OCI-LY7 (cell line): Measurements from ENCODE around the gene ENOX2.

ENCODE experiments used
- EZH2phosphoT487 ChIP-seq: fragments of 200-600 bp; sonication (generic); IDR thresholded peaks from 2 replicates; pipeline ENCODE4 v1.6.1; 2018; ENCODE audit warnings: low read depth, borderline replicate concordance, mild to moderate bottlenecking, mixed run types, antibody characterized with exemption, low read length, moderate library complexity, mixed read lengths
- TF ChIP-seq, protein P1 (sequence below): fragments of 200-600 bp; sonication (generic); conservative IDR thresholded peaks from 2 replicates; pipeline ENCODE4 v1.5.1; 2014; ENCODE audit warnings: mild to moderate bottlenecking, antibody characterized with exemption, low read length, moderate library complexity, mixed read lengths

DNA sequence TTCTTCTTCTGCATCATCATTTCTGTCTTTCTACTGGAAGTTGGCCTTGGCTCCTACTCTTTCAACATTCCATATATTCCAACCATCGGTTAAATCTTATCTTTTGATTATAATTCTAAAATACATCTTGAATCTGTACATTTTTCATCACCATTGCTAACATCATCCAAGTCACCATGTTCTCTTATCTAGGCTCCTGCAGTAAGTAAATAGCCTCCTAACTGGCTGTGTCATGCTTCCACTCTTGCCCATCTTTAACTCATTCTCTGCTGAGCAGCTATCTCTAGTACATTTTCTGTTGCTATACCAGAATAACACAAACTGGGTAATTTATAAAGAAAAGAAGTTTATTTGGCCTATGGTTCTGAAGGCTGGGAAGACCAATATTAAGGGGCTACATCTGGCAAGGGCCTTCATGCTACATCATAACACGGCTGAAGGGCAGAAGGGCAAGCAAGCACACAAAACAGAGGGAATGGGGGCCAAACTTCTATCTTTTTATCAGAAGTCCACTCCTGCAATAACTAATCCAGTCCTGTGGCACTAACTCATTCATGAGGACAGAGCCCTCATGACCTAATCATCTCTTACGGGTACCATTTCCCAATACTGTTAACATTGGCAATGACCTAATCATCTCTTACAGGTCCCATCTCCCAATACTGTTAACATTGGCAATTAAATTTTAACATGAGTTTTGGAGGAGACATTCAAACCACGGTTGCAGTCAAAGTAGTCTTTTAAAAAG is 72.2 kb downstream of the ENOX2 start:
- TF ChIP-seq, protein P1, sequence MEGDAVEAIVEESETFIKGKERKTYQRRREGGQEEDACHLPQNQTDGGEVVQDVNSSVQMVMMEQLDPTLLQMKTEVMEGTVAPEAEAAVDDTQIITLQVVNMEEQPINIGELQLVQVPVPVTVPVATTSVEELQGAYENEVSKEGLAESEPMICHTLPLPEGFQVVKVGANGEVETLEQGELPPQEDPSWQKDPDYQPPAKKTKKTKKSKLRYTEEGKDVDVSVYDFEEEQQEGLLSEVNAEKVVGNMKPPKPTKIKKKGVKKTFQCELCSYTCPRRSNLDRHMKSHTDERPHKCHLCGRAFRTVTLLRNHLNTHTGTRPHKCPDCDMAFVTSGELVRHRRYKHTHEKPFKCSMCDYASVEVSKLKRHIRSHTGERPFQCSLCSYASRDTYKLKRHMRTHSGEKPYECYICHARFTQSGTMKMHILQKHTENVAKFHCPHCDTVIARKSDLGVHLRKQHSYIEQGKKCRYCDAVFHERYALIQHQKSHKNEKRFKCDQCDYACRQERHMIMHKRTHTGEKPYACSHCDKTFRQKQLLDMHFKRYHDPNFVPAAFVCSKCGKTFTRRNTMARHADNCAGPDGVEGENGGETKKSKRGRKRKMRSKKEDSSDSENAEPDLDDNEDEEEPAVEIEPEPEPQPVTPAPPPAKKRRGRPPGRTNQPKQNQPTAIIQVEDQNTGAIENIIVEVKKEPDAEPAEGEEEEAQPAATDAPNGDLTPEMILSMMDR: no peak
- no peak for TF ChIP-seq EZH2phosphoT487
